Activated CD8-positive, alpha-beta memory T cell treated with anti-CD3 and anti-CD28 coated beads, Interleukin-2, amount 50 U/mL, for 1 hour (primary cell): ENCODE measurements around the gene RASL12.

Source experiments
- DNase-seq: peaks from one replicate; pipeline ENCODE4 v3.0.0-alpha.2; 2020; ENCODE audit errors: extremely low read depth

The RASL12 gene

DNA sequence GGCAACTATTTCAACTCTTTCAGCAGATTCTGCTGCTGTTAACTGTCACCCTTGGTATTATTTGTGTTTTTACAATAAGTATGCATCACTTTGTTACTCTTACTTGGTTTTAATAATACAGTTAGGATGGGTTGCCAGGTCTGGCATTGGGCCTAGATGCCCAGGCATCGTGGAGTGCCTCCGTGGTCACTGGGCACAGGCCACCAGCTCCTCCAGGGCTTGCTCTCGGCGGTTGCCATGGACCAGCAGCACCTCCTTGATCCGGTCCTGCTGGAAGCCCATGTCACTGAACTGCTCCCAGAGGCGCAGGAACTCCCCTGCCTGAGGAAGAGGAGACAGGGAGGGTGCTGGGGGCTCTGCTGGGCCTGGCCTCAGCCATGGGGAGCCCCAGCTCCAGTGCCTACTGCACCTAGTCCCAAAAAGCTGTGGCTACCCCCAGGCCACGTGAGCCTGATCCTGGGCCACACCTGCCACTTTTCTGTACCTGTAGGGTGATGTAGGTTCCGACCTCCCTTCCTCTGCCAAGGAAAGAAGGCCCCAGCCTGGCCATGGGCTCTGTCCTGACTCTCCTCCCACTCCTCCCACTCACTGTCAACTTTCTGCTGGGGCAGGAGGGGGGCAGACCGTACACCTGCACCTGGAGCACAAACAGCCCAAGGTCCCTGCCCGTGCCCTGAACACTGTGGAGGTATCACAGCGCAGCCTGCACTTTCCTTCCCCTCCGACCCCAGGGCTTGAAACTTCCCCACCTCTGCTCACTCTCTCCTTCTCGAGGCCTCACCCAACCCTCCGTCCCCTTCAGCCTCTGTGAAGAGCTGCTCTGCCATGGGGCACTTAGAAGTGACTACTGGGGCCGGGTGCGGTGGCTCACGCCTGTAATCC is 25.4 kb upstream of the RASL12 start:
- no peak for DNase-seq

DNA sequence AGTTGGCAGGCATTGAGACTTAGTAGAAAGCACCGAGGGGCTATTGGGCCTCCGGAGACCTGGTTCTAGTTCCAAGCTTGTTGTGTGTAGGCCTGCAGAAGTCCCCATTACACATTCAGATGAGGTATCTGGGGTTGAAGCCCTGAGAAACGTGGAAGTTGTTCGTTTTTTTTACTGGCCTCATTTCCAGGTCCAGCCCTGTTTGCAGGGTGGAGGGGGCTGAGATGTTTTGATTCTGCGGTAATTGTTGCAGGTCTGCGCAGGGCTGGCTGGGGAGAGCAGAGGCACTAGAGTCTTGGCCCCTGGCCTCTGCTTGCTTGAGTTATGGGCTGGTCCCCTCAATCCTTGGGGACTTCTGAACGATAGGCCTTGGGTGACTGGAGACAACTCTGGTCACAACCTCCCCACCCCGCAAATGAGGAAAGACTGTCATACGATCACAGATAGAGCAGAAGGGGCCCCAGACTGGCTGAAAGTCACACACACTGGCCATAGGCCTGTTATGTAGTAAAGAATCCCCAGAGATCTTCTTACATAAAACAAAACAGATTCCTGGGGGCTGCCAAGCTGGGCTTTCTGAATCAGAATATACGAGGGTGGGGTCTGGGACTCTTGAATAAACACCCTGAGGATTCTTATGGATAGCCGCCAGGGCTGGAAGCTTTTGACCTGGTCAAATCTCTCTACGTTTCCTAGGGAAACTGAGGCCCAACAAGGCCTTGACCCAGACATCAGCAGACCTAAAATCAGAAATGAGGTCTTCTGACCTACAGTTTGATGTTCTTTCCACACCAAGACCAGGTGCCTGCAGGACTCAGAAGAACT is 24.4 kb upstream of the RASL12 start:
- no peak for DNase-seq

DNA sequence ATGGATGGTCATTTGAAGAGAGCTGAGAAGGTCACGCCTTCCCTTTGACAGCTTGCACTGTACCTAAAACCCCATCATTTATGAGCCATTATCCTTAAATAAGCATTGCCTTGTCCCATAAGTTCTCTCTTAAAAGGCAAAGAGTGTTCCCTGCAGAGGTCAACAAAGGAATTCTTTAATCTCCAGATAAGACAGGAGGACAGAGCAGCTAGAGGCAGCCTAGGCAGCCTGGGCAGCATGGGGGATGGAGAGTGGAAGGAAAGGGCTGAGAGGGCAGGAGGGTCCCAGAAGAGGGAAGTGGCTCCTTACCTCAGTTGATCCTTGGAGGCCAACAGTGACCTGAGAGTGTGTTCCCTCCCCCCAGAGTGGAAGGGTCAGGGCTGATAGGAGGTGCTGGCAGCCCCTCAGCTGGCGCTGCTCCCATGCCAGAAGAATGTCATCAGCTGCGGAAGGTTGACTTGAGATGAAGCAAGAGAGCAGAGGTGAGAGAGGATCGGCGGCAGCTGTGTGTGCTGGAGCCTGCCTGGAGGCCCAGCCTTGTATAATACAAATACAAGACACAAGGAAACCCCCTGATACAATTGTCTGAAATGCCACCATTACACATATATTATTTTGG is 21.5 kb upstream of the RASL12 start:
- DNase-seq, result no peak

DNA sequence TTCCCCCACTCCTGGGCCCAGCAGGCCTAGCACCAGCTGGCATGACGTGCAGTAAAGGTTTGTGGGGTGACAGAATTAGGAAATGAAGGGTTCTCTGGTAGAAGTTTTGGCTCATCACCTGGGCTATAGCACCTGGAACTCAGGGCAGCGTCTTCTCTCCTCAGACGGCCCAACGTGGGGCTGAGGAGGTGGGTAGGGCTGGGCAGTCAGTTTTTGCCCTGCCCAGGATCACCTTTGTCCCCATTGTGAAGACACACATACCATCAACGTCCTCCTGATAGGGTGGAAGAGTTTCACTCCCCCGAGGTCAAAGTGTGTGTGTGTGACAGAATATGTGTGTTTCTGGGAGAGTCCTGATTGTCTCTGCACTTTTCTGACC is 20.8 kb upstream of the RASL12 start:
- DNase-seq, result no peak

DNA sequence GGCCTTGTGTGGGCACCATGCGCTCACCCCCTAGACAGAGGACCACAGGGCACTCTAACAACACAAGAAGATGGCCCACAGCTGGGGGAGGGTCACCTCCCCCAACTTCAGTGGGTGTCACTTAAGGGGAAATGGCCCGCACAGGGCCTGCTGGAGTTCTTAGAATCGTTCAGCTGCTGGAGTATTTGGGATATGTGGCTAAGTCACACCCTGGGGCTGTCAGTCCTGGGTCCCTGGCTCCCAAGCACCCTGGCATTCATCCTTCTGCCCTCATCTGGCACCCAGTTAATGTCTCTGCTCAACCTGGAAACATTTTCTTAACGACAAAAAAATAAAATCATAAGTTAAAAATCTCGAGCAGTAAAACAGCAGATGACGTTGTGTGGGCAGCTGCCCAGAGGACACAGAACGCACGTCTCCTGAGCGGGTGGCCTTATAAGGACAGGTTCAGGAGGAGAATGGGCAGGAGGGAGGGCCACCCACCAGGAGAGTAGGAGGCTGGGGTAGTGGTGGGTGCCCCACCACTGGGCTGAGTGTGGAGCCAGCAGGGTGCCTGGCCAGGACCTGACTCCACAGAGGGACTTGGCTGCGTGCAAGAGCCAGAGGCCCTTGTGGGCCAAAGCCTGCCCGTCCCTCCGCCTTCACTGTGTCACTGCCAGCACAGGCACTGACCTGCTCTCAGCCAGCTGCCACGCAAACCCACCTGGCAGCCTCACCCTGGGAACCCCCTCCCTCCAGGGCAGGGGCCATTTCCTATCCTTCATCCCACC is 20.3 kb upstream of the RASL12 start:
- DNase-seq, result no peak

DNA sequence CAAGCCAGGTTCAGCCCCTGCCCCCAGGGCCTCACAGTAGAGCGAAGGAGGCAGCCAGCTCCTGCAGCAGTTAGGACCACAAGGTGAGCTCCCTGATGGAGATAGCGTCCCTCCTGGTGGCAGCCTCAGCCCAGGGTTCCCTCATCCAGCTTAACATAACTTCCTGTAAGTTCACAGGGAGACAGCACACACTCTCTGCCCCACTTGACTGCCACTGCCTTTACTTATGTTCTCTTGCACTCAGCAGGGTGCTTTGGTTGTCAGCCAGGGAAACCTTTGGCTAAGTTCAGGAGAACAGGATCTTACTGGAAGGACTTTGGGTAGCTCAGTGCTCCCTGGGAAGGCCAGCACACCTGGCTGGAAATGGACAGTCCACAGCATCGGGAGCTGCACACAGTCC is 19.6 kb upstream of the RASL12 start:
- no peak for DNase-seq

DNA sequence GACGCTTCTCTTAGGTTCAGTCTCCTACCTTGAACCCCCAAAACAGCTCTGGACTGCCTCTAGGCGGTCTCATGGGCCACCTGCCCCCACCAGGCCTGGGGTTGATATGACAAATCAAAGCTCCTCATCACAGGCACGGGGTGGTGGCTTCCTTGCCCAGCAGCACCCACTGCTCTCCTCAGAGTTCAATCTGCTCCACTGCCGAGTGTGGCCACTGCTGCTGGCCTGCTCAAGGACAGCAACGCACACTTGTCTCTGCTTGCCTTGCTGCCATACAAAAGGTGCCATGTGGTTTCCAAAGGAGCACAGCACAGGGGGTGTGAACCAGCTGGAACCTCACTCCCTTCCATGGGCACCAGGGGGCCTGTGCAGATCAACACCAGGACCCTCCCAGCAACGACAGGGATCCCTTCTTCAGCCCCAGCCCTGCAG is 18.9 kb upstream of the RASL12 start:
- DNase-seq, result no peak

DNA sequence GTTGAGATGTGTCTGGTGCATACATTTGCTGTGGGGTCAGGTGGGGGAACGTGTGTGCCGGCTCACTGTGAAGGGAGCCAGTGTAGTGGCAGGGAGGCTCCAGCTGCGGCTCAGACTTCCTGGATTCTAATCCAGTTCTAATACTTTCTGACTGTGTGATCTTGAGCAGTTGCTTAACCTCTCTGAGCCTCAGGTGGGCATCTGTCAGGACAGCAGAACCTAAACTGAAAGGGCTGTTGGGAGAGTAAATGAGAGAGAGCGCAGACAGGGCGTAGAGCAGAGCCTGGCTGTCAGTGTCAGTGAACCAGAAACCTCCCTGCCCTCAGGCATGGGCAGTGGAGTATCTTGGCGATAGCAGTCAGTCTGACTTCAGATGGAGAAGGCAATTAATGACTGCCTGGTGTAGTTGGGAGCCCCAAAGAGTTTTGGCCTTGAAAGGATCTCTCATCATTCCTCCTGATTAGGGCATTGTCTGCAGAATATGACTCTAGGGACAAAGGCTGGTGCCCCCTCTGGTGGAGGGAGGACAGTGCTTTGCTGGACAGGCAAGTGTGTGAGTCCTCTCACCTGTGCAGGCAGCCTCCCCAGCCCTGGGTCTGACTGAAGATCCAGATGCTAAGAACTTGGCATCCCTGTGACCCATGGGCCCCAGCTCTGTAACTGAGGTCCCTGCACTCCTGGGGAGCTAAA is 18.3 kb upstream of the RASL12 start:
- no peak for DNase-seq

DNA sequence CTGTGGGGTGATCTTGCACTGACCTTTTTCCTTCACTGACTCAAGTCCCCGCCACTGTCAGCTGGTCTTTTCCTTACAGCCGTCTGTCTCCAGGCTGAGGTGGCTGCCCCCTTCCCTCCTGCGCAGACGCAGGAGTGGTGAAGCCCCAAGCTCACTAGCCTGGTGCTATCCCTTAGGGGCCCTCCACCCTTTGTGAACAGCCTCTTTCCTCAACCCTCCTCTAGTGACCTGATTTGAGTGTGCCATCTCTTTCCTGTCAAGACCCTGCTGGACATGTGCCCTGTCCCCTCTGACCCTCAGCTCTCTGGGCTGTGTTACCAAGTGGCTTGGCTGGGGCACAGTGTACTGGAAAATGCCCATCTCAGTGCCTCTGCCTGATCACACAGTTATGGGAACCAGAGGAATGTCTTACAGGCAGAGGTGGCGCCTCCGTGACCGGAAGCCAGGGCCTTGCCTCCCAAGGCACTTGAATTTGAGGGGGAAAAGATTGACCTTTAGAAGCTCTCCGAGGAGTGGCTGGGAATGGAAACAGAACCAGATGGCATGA is 17.5 kb upstream of the RASL12 start:
- DNase-seq, result no peak

DNA sequence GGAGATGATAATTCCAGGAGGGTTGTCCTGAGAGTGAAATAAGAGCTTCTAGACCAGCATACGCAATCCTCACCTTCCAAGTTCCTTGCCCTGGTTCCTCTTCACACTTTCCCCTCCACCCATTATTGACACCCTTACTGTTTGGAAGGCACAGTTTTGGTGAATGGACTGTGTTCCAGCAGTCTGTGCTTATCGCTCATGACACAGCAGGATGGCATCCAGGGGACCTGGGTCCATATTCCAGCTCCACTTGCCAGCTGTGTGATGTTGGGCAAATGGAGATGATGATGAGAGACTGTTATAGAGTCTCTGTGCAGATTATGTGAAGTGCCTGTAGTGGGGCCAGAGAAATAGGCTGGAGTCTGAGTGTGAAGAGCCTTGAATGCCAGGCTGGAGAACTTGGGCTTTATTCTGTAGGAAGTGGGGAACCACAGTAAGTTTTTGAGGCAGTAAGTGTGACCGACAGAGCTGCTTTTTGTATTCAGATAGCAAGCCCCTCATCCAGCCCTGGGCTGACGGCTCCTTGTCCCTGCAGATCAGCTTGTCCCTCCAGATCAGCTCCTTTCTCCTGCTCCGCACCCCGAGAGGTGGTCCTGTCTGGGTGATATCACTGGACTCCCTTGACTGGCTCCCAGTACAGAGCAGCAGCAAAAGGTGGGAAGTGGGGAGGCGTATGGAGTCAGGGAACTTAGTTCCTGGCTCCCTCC is 16.9 kb upstream of the RASL12 start:
- DNase-seq, result no peak

DNA sequence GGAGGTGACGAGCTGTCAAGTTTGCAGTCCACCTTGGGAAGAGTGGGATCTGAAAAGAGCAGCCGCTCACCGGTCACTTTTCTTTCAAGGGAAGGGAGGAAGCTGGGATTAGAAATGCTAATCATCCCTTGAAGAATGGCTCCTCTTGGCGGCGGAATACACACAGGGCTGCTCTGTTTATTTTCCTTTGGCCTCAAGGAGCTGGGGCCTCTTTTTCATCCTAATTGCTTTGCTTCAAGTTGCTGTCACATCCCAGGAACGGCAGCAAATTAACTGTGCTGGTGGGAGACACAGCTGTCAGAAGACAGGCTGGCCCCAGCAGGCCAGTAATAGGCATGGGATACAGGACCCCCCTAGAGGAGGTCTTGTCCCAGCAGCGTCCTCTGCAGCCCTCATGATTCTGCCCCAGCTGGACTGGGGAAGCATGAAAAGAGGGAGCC is 15.5 kb upstream of the RASL12 start:
- no peak for DNase-seq

DNA sequence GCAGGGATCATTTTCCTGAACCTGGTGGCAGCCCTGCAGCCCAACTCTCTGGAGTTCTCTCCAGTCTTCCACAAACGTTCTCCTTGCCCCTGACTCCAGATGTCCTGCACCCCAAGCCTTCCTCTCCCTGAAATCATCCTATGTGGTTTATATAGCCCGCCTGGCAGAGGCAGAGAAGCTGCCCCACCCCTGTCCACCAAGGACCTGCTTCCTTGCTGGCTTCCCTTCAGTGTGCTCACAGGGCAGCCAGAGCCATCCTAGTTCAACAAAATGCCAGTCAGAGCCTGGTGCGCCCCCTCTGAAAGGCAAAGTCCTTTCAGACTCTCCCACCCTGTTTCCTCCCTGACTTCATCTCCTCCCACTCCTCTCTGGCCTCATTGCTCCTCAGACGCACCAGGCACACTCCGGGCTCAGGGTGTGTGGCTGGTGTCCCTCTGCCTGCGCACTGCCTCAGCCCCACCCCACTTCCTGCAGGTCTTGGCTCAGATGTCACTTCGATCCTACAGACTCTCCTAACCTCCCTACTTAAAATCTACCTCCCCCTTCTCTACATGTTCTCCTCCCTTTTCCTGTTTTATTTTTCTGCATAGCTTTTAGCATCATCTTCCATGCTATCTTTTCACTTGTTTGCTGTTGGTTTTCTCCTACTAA is 14.6 kb upstream of the RASL12 start:
- DNase-seq, result no peak

DNA sequence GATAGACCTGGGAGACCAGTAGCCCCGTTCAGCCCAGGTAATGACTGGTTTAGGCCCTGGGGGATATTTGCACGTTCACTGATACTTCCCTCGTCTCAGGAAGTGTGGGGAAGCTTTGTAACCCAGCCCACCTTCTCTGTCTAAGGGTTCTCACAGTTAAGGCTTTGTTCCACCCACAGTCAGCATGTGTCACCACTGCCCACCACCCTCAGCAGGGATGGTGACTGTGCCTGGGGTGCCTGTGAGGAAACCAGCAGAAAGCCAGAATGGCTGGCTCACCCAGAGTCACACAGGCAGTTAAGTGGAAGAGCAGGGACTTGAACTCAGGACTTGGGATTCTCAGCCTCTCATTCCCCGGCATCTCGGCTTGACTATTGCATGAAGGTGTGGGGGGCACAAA is 14.0 kb upstream of the RASL12 start:
- no peak for DNase-seq

DNA sequence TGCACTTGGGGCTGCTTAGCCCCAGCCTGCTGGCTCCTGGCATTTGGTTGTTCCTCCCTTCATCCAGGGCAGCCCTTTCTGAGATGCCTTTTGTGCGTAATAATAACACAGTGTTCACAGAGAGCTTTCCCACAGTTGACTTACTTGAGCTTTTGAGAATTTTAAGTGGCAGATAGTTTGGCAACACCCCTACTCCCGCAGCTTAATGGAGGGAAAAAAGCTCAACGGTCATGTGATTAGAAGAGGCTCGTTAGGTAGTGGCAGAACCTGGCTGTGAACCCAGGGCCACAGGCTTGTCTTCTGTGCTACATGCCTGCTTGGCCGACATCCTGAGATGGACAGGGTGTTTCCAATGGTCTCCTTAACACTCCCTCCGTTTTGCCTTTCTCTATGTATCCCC is 13.5 kb upstream of the RASL12 start:
- DNase-seq, result no peak

DNA sequence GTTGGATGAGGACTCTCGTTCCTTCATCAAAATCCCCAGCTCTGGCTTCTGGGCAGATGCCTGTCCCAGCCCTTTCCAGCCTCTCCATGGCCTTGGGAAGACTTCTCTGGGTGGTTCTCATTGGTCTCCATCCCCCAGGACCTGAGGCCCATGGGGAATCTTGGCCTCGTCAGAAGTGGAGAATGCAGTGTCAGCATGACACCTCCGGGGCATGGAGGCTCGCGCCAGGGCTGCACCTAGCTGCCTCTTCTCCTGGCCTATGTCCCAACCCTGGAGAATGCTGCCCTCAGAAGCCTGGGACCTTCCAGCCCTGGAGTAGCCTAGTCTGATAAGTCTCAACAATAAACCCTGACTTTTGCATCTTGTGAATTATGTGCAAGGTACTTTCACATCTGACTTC is 11.8 kb upstream of the RASL12 start:
- DNase-seq, result no peak

DNA sequence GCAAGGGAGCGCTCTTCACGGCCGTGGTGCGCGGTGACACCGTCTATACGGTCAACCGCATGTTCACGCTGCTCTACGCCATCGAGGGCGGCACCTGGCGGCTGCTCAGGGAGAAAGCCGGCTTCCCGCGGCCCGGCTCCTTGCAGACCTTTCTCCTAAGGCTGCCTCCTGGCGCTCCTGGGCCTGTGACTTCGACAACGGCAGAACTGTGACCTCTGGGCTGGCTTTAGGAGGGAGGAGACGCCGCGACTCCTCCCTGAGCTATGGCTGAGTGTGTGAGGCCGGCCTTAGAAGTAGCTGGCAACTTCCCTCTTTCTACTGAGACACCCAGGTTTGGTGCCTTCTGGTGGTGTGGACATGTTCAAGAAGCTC is 10.2 kb upstream of the RASL12 start:
- no peak for DNase-seq

DNA sequence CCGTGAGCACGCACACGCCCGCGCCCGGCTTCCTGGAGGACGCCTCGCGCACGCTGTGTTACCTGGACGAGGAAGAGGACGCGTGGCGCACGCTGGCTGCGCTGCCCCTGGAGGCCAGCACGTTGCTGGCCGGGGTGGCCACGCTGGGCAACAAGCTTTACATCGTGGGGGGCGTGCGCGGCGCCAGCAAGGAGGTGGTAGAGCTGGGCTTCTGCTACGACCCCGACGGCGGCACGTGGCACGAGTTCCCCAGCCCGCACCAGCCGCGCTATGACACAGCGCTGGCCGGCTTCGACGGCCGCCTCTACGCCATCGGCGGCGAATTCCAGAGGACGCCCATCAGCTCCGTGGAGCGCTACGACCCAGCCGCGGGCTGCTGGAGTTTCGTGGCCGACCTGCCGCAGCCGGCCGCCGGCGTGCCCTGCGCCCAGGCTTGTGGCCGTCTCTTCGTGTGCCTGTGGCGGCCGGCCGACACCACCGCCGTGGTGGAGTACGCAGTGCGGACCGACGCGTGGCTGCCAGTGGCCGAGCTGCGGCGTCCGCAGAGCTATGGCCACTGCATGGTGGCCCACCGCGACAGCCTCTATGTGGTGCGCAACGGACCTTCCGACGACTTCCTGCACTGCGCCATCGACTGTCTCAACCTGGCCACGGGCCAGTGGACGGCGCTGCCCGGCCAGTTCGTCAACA is 9.6 kb upstream of the RASL12 start:
- no peak for DNase-seq

DNA sequence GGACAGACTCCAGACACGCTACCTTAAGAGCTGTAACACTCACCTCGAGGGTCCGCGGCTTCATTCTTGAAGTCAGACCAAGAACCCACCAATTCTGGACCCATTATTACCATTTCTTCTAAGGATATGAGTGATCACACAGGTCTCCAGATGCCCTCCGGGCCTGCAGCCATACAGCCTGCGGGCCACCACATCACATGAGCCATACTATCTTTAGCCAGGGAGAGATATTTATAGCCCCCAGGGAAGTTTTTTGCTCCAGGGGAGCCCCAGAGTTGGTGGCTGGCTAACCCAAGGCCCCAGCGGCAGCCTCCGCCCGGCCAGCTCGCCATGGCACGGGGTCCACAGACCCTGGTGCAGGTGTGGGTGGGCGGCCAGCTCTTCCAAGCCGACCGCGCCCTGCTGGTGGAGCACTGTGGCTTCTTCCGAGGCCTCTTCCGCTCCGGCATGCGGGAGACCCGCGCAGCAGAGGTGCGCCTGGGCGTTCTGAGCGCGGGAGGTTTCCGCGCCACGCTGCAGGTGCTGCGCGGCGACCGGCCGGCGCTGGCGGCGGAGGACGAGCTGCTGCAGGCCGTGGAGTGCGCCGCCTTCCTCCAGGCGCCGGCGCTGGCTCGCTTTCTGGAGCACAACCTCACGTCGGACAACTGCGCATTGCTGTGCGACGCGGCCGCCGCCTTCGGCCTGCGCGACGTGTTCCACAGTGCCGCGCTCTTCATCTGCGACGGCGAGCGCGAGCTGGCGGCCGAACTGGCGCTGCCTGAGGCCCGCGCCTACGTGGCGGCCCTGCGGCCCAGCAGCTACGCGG is 8.9 kb upstream of the RASL12 start, which contains the start of gene KBTBD13:
TSS of gene KBTBD13 (plus strand) at position 261 of the 805 bp plus-strand sequence. CDS start at position 331, 70 bp downstream.
- DNase-seq, result no peak
